Esophagus squamous epithelium (tissue), 4 donors: ENCODE measurements around the gene NCKAP5.

Experiments
- CTCF ChIP-seq, 6 experiments: fragments of 450-650 bp in 4 of 6; fragments of 200-600 bp in 2 of 6; sonication (generic) in 2 of 6; IDR thresholded peaks; one replicate each; pipeline ENCODE4 v1.5.1; 2016 to 2019; ENCODE audit warnings: antibody characterized with exemption in 6 of 6, mild to moderate bottlenecking in 4 of 6, moderate library complexity in 4 of 6
- POLR2A ChIP-seq, 4 donors: fragments of 450-650 bp; IDR thresholded peaks; one replicate each; pipeline ENCODE4 v1.6.1; 2017; ENCODE audit warnings: antibody characterized with exemption in 4 of 4, mild to moderate bottlenecking in 4 of 4, moderate library complexity in 3 of 4

- TF ChIP-seq POLR2A (IDR thresholded peaks at IDR 0.05) (no peak), CTCF (IDR thresholded peaks at IDR 0.05) (no peak)
These were observed 696.4 kb downstream of the NCKAP5 start for GRCh38 chr2:132871831-132872230.
